IgD-negative memory B cell (primary cell): ENCODE measurements around the gene OMP. TPM values are rescaled to one million over a fixed set of nuclear protein-coding genes. Genes with fewer than 3 reads are reported as not detected.
"Not testable (repeated sequence)": the region's sequence is repeated elsewhere in the genome, so short reads cannot be mapped to it uniquely, and the experiment has no call there.

Experiments
- H3K27ac Mint-ChIP-seq, 3 donors: one replicate each; pipeline ENCODE4 v1.8.0; 2020 to 2022; ENCODE audit warnings: mild to moderate bottlenecking in 3 of 3, mixed read lengths in 3 of 3, moderate library complexity in 1 of 3
- H3K27me3 Mint-ChIP-seq: one replicate; pipeline ENCODE4 v1.8.0; 2021; ENCODE audit warnings: mixed read lengths
- H3K36me3 Mint-ChIP-seq: one replicate; pipeline ENCODE4 v1.8.0; 2020; ENCODE audit warnings: mild to moderate bottlenecking, mixed read lengths
- H3K4me1 Mint-ChIP-seq, 3 donors: one replicate each; pipeline ENCODE4 v1.8.0; 2020 to 2022; ENCODE audit warnings: mixed read lengths in 3 of 3, mild to moderate bottlenecking in 1 of 3
- H3K4me3 Mint-ChIP-seq, 4 donors: one replicate each; pipeline ENCODE4 v1.8.0; 2020 to 2022; ENCODE audit warnings: mild to moderate bottlenecking in 4 of 4, mixed read lengths in 4 of 4, moderate library complexity in 3 of 4
- H3K9me3 Mint-ChIP-seq, 3 donors: one replicate each; pipeline ENCODE4 v1.8.0; 2020 to 2021; ENCODE audit warnings: mixed read lengths in 3 of 3, mild to moderate bottlenecking in 1 of 3
- polyA plus RNA-seq: library from polyadenylated mRNA; unstranded; fragments of 300-500 nt; fragmentation: Illumina TruSeq; gene quantifications from one replicate; pipeline ENCODE4 v1.2.3, GENCODE V29; 2021

Gene OMP
- polyA plus RNA-seq, 1 donor from 2014 or later: not detected

GRCh38 chr11:77088236-77089003 lies 14.2 kb upstream of the OMP start:
- Mint-ChIP-seq H3K4me3 (no peak overlapping the region), H3K27ac (no peak overlapping the region), H3K36me3 (no peaks in the 10 kb centered on the region)

GRCh38 chr11:77089004-77089545 lies 13.6 kb upstream of the OMP start:
- Mint-ChIP-seq H3K4me1 (peaks cover 0 to 3% (median 2%) of the 10 kb centered on the region in 3 donors), H3K27ac (no peak overlapping the region), H3K27me3 (peaks cover 3% of the 10 kb centered on the region), H3K9me3 (no peaks in the 10 kb centered on the region), H3K4me3 (no peak overlapping the region), H3K36me3 (no peaks in the 10 kb centered on the region)

More at GRCh38 chr11:77088236-77089003, 14.2 kb upstream of the OMP start:
- Mint-ChIP-seq H3K9me3 (no peaks in the 10 kb centered on the region), H3K27me3 (peaks cover 3% of the 10 kb centered on the region), H3K4me1 (peaks cover 0 to 3% (median 2%) of the 10 kb centered on the region in 3 donors)

GRCh38 chr11:77090046-77090372 lies 12.6 kb upstream of the OMP start:
- H3K9me3 Mint-ChIP-seq: no peaks in the 10 kb centered on the region
- peaks cover 3% of the 10 kb centered on the region for H3K27me3 Mint-ChIP-seq
- peaks cover 0 to 3% (median 2%) of the 10 kb centered on the region in 3 donors for H3K4me1 Mint-ChIP-seq
- no peaks in the 10 kb centered on the region for H3K36me3 Mint-ChIP-seq
- no peak overlapping the region for H3K27ac Mint-ChIP-seq
- H3K4me3 Mint-ChIP-seq: no peak overlapping the region

DNA sequence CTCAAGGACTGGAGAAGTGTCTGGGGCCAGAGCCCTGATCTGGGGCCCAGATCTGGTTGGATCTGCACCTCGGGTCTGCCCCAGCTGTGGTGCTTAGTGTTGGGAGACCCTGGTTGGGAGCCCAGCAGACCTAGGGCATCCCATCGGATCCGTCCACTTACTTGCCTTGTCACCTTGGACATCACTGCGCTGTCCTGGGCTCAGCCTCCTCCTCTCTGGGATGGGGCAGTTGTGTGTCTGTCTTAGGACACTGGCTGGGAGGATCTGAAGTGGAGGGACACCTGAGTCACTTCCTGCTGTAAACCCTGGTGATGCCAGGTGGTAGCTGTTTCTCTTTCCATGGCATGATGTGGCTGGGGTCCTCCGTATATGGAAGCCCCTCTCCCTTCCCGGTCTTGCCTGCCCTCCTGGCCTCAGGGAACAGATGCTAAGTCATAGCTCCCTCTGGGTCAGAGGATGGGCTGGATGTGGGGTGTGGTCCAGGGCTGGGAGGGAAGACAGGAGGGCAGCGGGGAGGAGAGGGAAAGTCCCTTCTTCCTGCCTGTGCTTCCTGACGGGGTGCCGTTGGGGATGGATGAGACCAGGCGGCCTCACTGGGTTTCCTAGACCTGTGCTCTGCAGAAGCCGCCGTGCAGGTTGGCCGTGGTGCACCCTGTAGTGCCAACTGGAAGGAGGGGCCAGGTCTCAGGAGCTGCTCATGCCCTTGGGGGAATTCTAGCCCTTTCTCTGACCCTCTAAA lies 12.1 kb upstream of the OMP start:
- H3K27me3 Mint-ChIP-seq: peaks cover 3% of the 10 kb centered on the region
- no peak overlapping the region for H3K4me3 Mint-ChIP-seq
- peaks cover 0 to 3% (median 2%) of the 10 kb centered on the region in 3 donors for H3K4me1 Mint-ChIP-seq
- no peaks in the 10 kb centered on the region for H3K36me3 Mint-ChIP-seq
- no peak overlapping the region for H3K27ac Mint-ChIP-seq
- H3K9me3 Mint-ChIP-seq: no peaks in the 10 kb centered on the region

- Mint-ChIP-seq H3K36me3 (no peaks in the 10 kb centered on the region), H3K27ac (no peak overlapping the region), H3K4me1 (peaks cover 0 to 3% (median 2%) of the 10 kb centered on the region in 3 donors), H3K27me3 (peaks cover 3% of the 10 kb centered on the region), H3K9me3 (no peaks in the 10 kb centered on the region), H3K4me3 (no peak overlapping the region)
Observed at GRCh38 chr11:77091146-77091940, 11.3 kb upstream of the OMP start.

- Mint-ChIP-seq H3K36me3 (no peaks in the 10 kb centered on the region), H3K9me3 (no peaks in the 10 kb centered on the region), H3K4me1 (peaks cover 0 to 3% (median 2%) of the 10 kb centered on the region in 3 donors), H3K4me3 (no peak overlapping the region), H3K27ac (no peak overlapping the region), H3K27me3 (peaks cover 3% of the 10 kb centered on the region)
Observed at GRCh38 chr11:77092382-77092781, 10.3 kb upstream of the OMP start.

- Mint-ChIP-seq H3K27ac (no peak overlapping the region), H3K9me3 (no peaks in the 10 kb centered on the region), H3K4me3 (no peak overlapping the region), H3K36me3 (no peaks in the 10 kb centered on the region), H3K4me1 (peaks cover 0 to 3% (median 2%) of the 10 kb centered on the region in 3 donors), H3K27me3 (peaks cover 3% of the 10 kb centered on the region)
Observed at GRCh38 chr11:77093056-77093891, 9.4 kb upstream of the OMP start.

DNA sequence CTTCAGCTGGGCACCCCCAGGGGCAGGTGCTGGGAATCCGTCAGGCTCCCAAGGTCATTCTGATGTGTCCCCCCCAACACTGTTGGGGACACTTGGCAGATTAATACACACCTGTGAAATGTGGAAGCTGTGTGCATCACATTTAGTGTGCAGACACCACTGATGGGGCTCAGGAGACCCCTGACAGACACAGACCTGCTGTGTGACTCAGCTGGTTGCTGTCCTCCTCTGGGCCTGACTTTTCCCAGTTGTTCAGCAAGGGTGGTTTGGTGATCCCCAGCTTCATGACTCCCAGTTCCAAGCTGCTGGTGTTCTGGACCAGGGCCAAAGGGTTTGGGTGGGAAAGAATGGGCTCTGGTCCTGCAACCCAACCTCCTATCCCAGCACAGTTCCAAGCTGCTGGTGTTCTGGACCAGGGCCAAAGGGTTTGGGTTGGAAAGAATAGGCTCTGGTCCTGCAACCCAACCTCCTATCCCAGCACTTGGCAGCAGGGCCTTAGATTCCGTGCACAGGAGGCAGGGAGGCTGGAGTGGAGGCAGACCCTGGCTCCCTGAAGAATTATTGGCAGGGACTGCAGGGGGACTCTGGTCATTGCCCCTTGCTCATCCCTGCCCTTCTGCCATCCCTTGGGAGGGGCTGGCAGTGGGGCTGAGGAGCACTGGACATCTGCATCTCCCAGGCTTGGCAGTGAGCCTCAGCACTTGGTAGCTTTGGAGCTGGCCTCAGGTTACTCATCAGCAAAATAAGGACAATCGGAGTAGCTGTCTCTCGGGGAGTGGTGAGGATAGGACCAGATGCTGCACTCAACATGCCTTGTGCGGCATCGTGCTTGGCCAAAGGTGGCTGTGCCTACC lies 8.4 kb upstream of the OMP start:
- Mint-ChIP-seq H3K27me3 (peaks cover 3% of the 10 kb centered on the region), H3K27ac (no peak overlapping the region), H3K4me3 (no peak overlapping the region), H3K4me1 (peaks cover 0 to 3% (median 2%) of the 10 kb centered on the region in 3 donors), H3K9me3 (no peaks in the 10 kb centered on the region), H3K36me3 (no peaks in the 10 kb centered on the region)

DNA sequence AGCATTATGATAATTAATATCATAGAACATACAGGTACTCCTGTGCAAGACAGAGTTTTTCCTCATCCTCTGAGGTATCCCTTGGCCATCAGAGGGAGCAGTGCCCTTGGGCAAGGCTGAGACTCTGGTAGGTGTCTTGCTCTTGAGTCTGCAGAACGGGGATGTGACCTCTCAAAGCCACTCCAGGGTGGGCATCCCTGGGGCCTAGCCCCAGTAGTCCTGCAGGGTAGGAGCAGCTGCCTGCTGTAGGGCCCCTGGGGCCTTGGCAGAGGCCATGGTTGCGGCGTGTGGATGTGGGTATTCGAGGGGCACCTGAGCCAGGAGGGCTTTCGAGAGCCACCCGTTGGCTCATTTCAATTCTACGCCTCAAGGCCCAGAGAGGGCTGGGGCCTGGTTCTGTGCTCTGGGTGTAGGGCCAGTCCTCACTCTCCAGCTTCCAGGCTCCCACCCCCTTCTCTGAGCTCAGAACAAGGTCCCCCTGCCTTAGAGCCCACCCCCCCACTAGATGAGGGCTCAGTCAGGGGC lies 7.7 kb upstream of the OMP start:
- Mint-ChIP-seq H3K9me3 (no peaks in the 10 kb centered on the region), H3K4me3 (no peak overlapping the region)

DNA sequence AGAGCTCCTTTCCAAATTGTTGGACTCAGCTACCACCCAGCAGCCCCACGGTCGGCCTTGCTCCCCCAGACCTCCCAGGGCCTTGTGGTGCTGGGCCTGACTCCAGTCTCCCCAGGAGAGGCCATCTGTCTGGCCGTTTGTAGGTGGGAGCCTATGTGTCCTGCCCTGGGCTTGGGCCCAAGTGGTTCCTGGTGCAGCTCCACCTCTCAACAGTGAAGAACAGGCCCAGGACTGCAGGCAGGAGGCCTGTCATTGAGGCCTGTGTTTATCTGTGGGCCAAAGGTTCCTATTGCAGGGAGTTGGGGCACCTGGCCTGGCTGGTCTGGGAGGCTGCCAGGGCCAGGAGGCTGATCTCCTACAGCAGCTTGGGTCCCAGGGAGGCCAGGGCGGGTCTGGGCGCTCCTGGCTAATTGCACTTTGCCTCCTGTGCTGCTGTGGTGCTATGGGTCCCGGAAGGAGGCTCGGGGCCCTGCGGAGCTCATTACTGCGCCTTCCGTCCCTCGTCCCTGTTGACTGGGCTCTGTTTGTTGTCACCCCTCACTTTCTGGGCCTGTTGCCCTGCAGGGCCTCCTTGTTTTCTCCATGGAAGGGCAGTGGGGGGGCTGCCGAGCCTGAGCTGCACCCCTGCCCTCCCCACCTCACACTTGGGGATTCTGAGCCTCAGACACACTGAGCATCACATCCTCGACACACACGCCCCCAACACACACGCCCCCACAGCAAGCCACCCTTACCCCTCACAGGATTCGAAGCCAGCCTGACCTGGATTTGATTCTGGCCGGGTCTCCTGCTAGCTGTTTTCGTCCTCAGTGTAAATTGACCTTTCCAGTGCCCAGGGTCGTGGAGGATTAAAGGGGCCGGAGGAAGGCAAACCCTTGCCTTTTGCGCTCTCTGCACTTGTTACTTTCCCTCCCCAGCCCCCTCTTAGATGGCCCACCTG lies 6.8 kb upstream of the OMP start:
- H3K27me3 Mint-ChIP-seq: peaks cover 5% of the 10 kb centered on the region
- no peak overlapping the region for H3K27ac Mint-ChIP-seq

More for the DNA sequence above, 7.7 kb upstream of the OMP start:
- Mint-ChIP-seq H3K27ac (no peak overlapping the region), H3K27me3 (peaks cover 3% of the 10 kb centered on the region), H3K36me3 (no peaks in the 10 kb centered on the region), H3K4me1 (peaks cover 0 to 3% (median 2%) of the 10 kb centered on the region in 3 donors)

DNA sequence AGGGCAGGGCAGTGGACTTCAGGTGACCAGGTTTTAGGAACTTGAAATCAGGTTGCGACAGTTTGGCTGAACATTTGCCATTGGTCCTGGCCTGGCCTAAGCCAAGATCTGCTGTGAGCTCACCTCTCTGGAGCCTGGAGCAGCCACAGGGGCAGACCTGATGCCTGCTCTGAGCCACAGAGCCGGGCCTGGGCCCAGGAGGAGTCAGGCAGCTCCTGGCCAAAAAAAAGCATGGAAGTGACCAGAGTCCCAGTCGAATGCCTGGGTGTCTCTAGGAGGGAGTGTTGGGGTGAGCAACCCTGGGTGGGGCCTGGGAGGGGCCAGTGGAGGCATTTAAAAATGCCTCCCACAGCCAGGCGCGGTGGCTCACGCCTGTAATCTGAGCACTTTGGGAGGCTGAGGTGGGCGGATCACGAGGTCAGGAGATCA lies 6.0 kb upstream of the OMP start:
- no peaks in the 10 kb centered on the region for H3K4me1 Mint-ChIP-seq
- no peak overlapping the region for H3K27ac Mint-ChIP-seq
- H3K9me3 Mint-ChIP-seq: no peaks in the 10 kb centered on the region
- no peaks in the 10 kb centered on the region for H3K36me3 Mint-ChIP-seq
- H3K27me3 Mint-ChIP-seq: peaks cover 5% of the 10 kb centered on the region
- no peak overlapping the region for H3K4me3 Mint-ChIP-seq

More for the DNA sequence above, 6.8 kb upstream of the OMP start:
- H3K9me3 Mint-ChIP-seq: no peaks in the 10 kb centered on the region
- H3K4me1 Mint-ChIP-seq: peaks cover 0 to 3% (median 2%) of the 10 kb centered on the region in 3 donors
- H3K36me3 Mint-ChIP-seq: no peaks in the 10 kb centered on the region
- peak overlapping the region in 1 of 4 donors; percentile 43 for H3K4me3 Mint-ChIP-seq

DNA sequence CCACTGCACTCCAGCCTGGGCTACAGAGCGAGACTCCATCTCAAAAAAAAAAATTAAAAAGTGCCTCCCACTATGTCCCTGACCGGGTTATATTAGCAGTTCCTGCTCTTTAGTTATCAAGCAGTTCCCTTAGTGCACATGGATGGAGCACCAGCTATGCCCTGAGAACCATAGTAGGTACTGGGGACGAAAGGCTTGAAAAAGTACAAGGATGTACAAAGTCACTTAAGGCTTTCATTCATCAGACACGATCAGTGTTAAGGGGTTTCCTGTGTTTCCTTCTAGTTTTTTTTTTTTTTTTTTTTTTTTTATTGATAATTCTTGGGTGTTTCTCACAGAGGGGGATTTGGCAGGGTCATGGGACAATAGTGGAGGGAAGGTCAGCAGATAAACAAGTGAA lies 5.5 kb upstream of the OMP start:
- not testable (repeated sequence) for H3K4me1 Mint-ChIP-seq, H3K27ac Mint-ChIP-seq, H3K4me3 Mint-ChIP-seq, H3K9me3 Mint-ChIP-seq, H3K27me3 Mint-ChIP-seq, H3K36me3 Mint-ChIP-seq
